ENCODE measurements around the gene TNS4.

TNS4 gene

DNA sequence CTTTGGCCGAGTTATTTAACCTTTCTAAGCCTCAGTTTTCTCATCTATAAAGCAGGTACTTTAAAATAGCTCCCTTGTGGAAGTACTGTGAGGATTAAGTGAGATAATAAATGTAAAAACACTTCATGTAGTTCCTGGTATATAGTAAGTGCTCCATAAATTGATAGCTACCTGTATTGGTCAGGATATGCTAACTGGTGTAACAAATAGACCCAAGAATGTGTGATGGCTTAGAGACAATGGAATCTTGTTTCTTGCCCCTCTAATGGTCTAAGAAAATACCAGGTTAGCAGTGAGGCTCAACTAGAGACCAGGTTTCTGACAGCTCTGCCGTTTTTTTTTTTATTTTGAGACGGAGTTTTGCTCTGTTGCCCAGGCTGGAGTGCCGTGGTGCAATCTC lies 34.0 kb upstream of the TNS4 start:
- no peak for DNase-seq

DNA sequence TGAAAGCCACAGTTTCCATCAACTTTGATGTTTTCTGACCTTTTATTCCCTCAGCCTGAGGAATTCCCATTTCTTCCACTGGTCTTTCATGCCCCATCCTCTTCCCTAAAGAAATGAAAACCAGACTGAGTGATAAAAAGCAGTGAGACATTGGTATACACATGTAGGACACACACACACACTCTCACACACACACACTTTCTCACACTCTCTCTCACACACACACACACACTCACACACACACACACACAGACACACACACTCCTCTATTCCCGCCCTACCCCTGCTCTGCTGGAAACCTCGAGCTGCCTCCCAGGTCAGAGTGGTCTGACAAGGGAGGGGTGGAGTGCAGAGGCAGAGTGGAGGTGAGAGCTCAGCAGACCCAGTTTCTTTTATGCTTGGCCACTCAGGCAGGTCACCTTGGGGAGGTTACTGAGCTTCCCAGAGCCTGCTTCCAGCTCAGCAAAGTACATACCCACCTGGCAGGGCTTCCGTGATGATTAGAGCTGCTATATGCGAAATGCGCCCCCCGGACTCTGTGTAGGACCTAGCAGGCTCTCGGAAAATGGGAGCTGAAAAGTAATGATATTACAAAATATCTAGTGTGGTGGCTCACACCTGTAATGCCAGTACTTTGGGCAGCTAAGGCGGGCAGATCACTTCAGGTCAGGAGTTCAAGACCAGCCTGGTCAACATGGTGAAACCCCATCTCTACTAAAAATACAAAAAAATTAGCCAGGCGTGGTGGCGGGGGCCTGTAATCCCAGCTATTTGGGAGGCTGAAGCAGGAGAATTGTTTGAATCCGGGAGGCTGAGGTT lies 33.2 kb upstream of the TNS4 start:
- peak; percentile 13 for DNase-seq

DNA sequence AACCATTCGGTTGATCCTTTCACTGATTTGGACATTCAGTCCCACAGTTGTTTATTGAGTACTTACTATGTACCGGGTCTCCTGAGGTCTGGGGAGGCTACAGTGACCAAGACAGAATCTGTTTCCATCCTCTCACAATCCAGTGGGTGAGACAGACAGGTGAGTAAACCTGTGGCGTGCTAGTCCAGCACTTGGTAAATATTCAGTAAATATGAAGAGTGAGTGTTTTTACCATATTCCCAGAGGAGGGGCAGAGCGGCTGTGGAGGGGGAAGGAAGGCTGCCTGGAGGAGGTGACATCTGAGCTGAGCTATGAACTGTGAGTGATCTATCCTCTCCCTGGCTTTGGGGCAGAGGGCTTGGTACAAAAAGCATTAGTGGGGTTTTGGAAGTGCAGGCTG lies 32.5 kb upstream of the TNS4 start:
- DNase-seq = peak; percentile 20

DNA sequence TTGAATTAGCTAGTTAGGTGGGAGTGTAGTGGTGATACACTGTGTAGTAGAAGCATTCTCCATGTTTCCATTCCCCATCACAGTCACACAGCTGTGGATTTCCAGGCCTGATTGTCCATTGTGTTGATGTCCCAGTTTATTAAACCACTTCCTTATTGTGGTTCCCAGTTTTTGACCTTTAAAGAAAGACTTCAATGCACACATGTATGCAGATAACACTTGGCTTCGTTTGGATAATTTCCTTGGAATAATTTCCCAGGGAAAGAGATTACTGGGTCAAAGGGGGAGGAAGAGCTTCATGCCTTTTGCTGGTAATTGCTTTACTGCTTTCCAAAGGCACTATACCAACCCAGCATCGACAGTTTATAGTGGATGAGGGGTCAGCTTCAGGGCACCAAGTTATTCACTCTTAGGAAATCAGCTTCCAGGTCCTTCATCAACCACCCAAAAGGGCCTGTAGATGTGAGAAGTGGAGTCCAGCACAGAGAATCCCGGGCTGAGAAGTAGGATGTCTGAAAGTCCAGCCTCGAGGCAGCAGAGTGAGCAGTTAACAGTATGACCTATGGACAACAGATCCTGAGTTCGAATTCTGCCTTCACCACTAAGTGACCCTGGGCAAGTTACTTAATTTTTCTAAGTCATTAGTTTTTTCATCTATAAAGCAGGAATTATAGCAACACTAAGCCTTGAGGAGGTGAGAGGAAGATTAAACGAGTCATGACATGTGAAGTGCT lies 31.3 kb upstream of the TNS4 start:
- DNase-seq = no peak

DNA sequence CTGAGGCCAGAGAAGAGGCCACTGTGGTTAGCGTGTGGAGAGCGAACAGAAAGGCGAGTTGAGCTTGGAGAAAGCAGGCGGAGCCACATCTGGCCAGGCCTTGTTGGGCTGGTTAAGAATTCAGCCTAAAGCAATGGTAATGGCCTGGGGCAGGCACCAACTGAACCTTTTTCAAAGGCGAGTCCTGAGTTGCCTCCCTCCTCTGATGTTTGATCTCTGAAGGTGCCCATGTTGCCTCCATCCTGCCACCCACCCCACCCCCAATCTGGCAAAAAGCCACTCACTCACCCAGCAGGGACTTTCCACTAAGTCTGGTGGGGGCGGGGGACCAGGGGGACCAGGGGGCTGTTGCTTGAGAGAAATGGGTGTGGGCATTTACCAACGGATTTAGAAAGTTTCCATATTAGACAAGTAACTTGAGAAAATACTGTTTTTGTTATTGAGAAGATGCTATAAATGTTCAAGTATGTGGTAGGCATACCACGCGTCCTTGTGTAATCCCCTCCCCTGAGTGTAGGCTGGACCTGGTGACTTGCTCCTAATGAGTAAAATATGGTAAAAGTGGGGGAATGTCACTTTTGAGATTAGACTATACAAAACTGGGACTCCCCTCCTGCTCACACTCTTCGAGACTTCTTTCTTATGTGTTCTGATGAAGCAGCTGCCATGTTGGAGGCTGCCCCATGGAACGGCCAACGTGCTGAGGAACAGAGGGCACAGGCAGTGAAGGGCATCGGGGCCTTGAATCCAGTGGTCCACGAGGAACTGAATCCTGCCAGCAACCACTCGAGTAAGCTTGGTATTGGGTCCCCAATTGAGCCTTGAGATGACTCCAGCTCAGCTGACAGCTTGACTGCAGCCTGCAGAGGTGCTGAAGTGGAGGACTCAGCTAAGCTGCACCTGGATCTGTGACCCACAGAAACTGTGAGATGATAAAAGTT lies 29.9 kb upstream of the TNS4 start:
- no peak for DNase-seq

DNA sequence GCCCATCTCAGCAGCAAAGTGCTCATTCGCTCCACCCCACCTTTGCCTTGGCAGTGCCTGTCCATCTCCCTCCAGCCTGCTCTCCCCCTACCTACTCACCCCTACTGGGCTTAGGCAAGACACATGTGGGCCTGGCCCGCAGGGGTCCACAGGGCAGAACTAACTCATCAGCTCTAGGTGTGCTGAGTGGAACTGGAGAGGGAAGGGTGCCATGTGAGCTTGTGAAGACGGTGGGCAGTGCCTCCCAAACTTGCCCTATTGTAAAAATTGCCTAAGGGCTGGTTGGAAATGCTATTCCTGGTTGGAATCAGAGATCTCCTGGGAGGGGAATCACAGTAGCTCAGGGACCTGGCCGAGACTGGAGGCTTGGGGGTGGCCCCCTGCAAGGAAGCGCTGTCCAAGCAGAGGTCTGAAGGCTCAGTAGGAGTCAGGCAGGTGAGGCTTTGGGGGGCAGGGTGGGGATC lies 29.1 kb upstream of the TNS4 start:
- DNase-seq = no peak

DNA sequence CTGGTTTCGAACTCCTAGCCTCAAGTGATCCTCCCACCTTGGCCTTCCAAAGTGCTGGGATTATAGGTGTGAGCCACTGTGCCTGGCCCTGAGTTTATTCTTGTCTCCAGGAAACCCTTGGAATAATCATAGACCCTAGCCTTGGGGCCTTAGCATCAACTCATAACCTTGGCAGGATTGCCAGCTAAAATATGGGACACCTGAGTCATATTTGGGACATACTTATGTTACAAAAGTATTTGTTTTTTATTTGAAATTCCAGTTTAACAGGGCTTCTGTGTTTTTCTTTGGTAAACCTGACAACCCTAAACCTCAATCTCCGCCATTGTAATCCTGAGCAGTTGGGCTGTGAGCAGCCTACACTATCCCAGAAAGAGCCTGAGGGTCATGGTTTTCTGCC lies 28.6 kb upstream of the TNS4 start:
- no peak for DNase-seq

DNA sequence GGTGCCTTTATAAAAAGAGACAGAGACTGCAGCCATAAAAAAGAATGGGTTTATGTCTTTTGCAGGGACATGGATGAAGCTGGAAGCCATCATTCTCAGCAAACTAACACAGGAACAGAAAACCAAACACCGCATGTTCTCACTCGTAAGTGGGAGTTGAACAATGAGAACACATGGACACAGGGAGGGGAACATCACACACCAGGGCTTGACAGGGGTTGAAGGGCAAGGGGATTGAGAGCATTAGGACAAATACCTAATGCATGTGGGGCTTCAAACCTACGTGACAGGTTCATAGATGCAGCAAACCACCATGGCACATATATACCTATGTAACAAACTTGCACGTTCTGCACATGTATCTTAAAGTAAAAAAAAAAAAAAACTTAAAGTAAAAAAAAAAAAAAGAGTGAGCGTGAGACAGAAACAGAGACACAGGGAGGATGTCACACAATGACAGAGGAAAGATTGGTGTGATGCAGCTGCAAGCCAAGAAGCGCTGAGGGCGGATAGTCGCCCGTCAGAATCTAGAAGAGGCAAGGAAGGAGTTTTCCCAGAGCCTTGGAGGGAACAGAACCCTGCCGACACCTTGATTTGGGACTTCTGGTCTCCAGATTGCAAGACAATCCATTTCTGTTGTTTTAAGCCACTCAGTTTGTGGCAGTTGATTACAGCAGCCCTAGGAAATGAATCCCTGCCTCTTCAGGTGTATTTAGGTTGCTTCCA lies 27.4 kb upstream of the TNS4 start:
- no peak for DNase-seq

DNA sequence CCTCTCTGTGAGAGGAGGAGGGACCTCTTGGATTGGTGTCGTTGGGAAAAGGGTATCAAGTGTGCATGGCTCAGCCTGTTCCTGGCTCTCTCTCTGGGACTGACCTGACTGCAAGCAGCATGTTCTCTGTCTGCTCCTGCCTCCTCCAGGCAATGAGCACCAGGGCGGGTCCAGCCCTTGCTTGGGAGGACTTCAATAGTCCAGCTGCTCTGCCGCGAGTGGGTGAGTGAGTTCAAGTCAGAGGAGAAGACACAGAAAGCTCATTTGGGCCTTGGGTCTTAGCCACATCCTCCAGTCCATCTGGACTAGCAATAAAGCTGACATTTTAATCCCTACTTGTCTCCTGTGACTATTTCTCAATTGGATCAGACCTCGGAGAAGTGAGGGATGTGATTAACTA lies 25.2 kb upstream of the TNS4 start:
- DNase-seq = peak; percentile 55

DNA sequence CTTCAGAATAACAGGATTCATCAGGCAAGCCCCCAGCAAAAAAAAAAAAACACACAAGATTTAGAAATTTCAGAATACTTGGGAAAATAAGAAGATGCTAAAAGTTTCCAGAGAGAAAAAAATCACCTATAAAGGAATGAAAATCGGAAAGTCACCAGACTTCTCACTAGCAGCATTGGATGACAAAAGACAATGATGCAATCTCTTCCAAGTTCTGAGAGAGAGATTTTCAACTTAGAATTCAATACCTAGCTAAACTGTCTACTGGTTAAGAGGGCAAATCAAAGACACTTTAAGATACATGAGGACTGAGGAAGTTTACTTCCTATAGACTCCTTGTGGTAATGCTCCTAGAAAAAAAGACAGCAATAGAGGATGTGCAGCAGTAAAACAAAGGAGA lies 23.9 kb upstream of the TNS4 start:
- DNase-seq = no peak

DNA sequence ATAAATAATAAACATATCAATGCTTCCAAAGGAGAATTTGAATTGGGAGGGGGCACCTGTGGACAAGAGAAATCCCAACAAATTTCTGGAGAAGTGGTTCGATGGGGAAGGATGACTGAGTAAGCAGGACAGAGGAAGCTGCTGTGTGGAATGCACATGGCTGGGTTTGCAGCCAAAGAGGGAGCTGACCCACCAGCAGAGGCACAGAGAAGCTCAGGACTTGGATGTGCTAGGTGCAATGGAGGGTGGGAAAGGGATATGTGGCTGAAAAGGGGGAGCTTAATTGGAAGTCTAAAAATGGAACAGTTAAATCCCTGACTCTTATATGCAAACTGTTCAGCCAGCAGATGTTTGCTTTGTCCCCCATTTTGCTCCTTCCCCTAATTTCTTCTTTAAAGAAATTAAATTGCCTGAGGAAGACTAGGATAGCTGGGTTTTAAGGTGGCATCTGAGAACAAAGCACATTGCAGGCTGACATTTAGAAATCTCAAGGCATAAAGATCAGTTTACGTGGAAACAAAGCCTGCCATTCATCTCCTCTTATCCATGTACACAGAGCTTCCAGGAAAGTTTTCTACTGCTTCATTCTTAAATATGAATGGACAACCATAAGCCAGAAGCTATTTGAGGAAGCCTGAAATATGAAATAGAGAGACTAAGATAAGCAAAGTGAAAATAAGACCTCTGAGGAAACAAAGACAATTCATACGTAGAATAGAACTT lies 23.0 kb upstream of the TNS4 start:
- peak; percentile 1 for DNase-seq

DNA sequence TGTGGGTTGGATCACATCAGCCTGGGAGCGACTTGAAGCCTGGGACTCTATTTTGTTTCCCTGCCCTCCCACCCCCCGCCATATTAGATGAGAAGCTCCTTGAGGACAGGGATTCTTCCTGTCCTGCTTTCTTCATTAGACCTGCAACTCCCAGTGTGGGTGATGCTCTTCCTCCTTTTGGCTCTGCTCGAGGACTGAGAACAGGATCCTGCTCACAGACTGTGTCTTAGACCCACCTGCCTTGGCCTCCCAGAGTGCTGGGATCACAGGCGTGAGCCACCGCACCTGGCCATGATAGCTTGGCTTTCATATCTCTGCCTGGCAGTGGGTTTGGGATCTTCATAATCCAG lies 21.5 kb upstream of the TNS4 start:
- peak; percentile 10 for DNase-seq

DNA sequence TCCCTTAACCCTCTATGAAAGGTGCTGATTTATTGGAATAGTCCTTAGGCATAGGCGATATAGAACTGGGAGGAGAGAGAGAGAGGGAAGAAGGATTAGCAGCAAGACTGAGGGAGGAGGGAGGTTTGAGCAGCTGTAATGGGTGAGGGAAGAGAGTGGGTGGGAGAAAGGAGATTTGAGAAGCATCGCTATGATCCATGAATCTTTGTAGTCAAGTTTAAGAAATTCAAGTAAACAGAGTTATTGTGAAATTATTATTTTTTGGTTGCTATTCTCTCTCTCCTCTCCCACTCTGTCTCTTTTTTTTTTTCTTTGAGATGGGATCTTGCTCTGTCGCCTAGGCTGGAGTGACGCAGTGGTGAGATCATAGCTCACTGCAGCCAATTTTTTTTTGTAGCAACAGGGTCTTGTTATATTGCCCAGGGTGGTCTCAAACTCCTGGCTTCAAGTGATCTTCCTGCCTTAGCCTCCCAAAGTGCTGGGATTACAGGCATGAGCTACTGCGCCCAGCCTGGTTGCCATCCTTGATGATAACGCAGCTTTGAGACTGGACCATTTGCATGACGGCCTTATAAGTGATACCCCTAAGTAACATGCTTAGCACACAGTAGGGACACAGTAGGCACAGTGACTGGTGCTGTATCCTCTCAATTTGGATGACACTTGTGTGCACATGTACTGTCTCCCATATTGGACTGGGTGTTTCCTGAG lies 21.0 kb upstream of the TNS4 start:
- peak; percentile 1 for DNase-seq

DNA sequence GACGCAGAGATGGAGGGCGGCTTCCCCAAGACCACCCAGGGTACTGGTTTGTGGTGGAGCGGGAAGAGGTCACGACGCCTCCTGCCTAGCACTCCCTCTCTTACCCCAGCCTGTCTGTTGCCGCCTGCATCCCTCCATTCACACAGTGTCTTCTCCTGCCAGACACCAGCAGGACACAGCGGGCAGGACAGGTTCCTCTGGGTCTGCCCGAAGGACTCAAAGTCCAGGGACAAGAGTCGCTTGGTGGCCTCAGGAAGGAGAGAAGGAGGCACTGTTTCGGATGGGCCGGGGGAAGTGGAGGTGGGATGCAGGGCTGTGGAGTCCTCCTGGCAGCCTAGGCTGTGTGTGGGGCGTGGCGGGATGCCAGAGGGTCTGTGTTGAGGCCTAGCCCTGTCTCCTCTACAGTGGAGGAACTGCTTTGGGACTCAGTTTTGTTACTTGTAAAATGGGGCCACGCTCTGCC lies 19.6 kb upstream of the TNS4 start:
- peak; percentile 12 for DNase-seq

DNA sequence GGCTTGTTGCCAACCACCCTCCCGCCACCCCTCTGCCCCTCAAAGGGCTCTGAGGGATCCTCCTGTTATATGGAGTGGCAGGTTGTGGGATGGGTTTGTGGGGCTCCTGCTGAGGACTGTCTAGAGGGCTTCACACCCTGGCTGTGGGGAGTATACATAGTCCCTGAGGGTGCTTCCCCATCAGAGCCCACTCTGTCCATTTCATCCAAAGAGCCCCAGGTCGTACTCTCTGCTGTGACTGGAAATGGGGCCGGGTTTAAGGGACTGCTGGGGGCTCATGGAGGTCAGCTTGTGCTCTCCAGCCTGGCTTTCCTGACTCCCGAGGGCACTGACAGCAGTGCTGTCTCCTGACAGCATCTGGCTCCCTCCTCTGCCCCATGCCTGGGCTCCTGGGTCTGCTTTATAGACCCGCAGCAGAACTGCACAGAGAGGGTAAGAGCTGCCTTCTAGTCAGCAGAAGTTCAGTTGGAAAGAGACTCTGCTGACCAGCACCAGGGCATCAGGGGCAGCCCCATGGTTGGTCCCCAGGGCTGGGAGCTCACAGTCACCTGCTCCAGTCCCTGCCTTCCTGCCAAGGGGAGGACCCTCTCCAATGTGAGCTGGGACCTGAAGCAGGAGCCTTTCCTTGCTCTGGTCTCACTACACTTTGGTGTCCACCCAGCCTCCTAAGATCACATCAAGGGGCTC lies 17.8 kb upstream of the TNS4 start:
- DNase-seq = peak; percentile 7

DNA sequence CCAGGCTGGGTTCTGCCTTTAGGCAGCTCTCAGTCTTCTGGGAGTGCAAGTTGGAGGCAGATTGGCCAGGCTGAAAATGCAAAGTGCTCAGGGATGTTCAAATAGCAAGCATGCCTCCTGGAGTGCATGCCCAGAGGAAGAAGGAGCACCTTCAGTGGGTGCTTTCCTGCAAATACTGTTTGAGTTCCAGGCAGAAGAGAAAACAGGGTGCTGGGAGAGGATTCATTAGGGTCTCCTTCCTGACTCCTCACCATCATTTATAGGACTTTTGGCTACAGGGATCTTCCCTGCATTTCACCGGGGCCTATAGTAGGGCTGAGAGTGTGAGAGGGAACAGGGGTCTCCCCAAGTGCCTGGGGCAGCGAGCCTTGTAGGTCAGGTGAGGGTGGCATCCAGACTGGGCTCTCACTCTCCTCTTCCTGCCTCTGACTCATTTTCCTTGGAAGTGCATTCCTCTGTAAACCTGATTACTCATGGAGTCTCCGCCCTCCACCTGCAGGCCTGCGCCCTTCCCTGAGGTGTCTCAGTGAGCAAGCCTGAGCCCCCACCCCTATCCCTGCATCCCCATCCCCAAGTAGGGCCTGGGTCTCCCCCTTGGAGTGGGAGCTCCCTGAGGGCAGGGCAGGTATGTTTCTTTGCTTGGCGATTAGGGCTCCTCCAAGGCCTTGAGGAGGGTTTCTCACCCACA lies 17.1 kb upstream of the TNS4 start:
- DNase-seq = peak; percentile 7

DNA sequence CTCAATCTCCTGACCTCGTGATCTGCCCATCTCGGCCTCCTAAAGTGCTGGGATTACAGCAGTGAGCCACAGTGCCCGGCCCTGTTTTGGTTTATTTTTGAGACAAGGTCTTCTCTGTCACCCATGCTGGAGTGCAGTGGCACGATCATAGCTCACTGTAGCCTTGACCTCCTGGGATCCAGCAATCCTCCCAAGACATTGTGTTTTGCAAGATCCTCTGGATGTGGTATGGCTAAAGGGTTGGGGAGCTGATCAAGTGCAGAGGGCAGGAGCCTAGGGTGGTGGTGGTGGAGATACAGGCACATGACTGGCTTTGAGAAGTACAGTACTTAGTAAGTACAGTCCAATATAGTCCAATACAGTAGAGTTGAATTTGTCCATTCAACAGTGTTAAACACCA lies 16.6 kb upstream of the TNS4 start:
- peak; percentile 4 for DNase-seq

DNA sequence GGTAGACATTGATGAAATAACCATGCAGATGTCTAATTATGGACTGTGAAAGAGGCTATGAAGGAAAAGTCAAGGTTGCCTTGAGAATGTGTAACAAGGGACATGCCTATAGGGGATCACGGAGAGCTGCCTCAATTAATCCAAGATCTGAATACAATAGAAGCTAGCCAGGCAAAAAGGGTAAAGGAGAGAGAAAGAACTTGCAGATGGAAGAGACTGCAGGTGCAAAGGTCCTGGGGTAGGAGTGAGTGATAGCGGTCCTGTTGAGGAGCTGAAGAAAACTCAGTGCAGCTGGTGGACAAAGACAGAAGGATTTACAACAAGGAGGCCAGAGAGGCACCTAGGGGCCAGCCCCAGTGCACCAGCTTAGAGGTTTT lies 15.9 kb upstream of the TNS4 start:
- DNase-seq = no peak

DNA sequence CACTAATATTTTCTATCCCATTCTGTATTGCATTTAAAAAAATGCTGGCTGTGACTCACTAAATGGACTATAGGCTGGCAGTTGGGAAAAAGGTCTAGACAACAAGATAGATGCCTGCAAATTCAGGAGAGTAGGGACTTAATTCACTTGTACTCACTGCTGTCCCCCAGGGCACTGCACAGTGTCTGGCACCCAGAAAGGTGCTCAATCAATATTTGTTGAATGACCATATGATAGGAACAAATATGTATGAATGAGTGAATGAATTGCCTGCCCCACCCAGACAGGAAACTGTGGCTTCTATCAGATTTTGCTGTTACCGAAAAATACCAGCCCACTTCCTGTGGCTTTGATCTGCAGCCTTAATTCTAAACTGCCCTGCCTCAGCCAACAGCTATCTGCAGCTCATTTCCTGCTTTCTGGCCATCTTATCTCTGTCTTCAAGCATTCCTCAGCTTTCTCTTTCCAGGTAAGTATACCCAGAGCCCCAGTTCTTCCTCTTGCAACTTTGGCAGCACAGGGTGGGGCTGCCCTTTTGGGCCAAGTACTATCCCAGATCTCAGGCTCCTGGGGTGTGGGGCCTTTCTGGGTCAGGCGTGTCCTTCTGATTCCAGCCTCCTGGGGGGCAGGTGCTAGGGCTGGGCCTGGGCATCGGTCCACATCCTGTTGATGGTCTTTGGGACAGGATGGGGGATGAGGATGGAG lies 15.3 kb upstream of the TNS4 start:
- DNase-seq = no peak
